ENCODE results near the gene CHAT.

DNA sequence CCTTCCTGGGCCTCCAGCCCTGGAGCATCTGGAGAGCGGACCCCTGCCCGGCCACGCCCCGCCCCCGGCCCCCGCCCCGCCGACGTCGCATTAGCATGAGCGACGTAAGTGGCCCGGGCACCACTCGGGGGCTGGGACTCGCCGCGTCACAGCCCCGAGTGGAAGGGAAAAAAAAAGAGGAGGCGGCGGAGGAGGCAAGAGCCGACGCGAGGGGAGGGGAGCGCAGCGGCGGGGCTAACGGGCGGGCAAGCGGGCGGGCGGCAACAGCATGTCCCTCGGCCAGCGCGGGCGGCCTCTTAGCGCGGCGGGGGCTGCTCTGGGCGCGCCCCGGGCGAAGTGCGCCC, 3.8 kb upstream of the CHAT start, which contains the start of gene SLC18A3:
- TF ChIP-seq, protein P1, sequence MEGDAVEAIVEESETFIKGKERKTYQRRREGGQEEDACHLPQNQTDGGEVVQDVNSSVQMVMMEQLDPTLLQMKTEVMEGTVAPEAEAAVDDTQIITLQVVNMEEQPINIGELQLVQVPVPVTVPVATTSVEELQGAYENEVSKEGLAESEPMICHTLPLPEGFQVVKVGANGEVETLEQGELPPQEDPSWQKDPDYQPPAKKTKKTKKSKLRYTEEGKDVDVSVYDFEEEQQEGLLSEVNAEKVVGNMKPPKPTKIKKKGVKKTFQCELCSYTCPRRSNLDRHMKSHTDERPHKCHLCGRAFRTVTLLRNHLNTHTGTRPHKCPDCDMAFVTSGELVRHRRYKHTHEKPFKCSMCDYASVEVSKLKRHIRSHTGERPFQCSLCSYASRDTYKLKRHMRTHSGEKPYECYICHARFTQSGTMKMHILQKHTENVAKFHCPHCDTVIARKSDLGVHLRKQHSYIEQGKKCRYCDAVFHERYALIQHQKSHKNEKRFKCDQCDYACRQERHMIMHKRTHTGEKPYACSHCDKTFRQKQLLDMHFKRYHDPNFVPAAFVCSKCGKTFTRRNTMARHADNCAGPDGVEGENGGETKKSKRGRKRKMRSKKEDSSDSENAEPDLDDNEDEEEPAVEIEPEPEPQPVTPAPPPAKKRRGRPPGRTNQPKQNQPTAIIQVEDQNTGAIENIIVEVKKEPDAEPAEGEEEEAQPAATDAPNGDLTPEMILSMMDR (IDR thresholded peaks at IDR 0.05), result no peak
- TF ChIP-seq EP300 (IDR thresholded peaks at IDR 0.05) (no peak), POLR2A (IDR thresholded peaks at IDR 0.05; ENCODE audit: low read length) (no peak), HEYL (CRISPR knock-in tag; IDR thresholded peaks at IDR 0.05) (no peak), PBX3 (IDR thresholded peaks at IDR 0.05) (no peak), REST (IDR thresholded peaks at IDR 0.05) (no peak)

All from A549 (cell line).